GM12872 (cell line): ENCODE data around the gene NCBP2L.

ENCODE experiments used
- CTCF ChIP-seq: IDR thresholded peaks from 3 replicates; pipeline ENCODE4 v1.5.1; 2011; ENCODE audit warnings: low read depth, mild to moderate bottlenecking, low read length, moderate library complexity; ENCODE audit not compliant: insufficient read depth

Gene NCBP2L

GRCh38 chrX:107777536-107777832, at the start of gene NCBP2L:
Gene NCBP2L, plus strand, starts transcription at chrX:107777733. Its CDS starts 16,488 bp downstream, at chrX:107794221.
- no peak for TF ChIP-seq CTCF

GRCh38 chrX:107728371-107729099, 49.0 kb upstream of the NCBP2L start:
- no peak for TF ChIP-seq CTCF

- no peak for TF ChIP-seq CTCF
Observed at GRCh38 chrX:107729558-107730297, 47.8 kb upstream of the NCBP2L start.

GRCh38 chrX:107730298-107730655, 47.3 kb upstream of the NCBP2L start:
- no peak for TF ChIP-seq CTCF

DNA sequence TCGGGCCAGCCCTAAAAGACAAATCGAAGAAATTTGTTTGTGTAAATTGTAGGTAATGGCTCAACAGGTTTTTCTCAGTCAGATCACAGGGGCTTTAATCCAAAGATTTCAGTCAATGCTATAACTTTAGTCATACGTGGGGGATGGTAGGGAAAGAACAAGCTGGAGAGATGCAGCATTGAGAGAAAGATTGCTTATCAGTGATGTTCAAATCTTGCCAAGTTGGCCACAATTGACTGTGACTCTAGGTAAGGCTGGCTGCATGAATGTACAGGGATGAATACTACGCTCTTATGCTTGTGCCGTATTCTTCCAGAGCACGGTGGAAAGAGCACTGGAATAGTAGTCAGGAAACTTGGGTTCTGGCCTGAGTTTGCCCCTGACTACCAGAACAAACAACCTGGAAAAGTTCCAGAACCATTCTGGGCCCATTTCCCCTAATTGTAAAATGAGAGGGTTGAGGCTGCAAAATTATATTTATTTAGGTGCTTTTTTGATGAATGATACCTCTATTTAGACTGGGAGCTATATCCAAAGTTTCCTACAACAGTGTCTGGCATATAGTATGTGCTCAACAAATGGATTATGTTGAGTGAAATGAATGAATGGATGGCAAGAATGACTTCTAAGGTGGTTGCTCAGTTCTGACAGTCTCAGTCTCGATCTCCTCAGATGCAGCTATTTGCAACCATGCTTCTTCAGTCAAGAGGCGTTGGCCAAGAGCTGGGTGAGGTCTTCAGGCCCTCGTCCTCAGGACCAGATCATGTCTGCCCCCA, 46.4 kb upstream of the NCBP2L start:
- no peak for TF ChIP-seq CTCF

- TF ChIP-seq CTCF = no peak
Observed at GRCh38 chrX:107731831-107732502, 45.6 kb upstream of the NCBP2L start.

- no peak for TF ChIP-seq CTCF
Observed at GRCh38 chrX:107733686-107734085, 43.8 kb upstream of the NCBP2L start.
